Hepatocyte (in vitro differentiated cells): ENCODE data around the gene GPR179. TPM values are rescaled to one million over a fixed set of nuclear protein-coding genes. Genes with fewer than 3 reads are reported as not detected.

ENCODE experiments used
- DNase-seq: peaks from one replicate; pipeline ENCODE4 v3.0.0-alpha.2; 2016; ENCODE audit warnings: low spot score
- H2AFZ ChIP-seq: fragments of 200-600 bp; sonication (generic); 2 replicates; pipeline ENCODE4 v1.6.0; 2016; ENCODE audit warnings: antibody characterized with exemption, mild to moderate bottlenecking
- H3K27ac ChIP-seq: fragments of 200-600 bp; sonication (generic); 2 replicates; pipeline ENCODE4 v1.5.1; 2016; ENCODE audit warnings: mild to moderate bottlenecking
- H3K27me3 ChIP-seq: fragments of 200-600 bp; sonication (generic); 2 replicates; pipeline ENCODE4 v1.6.1; 2016
- H3K36me3 ChIP-seq: fragments of 200-600 bp; sonication (generic); replicated peaks from 2 replicates; pipeline ENCODE4 v1.5.1; 2016; ENCODE audit warnings: low read depth; ENCODE audit not compliant: insufficient read depth
- H3K4me1 ChIP-seq: fragments of 200-600 bp; sonication (generic); 2 replicates; pipeline ENCODE4 v1.5.1; 2016; ENCODE audit warnings: mild to moderate bottlenecking, moderate library complexity; ENCODE audit not compliant: insufficient read depth
- H3K4me2 ChIP-seq: fragments of 200-600 bp; sonication (generic); 2 replicates; pipeline ENCODE4 v1.6.0; 2016
- H3K4me3 ChIP-seq: fragments of 200-600 bp; sonication (generic); 2 replicates; pipeline ENCODE4 v1.5.1; 2016; ENCODE audit warnings: mild to moderate bottlenecking
- H3K79me2 ChIP-seq: fragments of 200-600 bp; sonication (generic); 2 replicates; pipeline ENCODE4 v1.6.0; 2017; ENCODE audit warnings: mild to moderate bottlenecking
- H3K9me2 ChIP-seq: fragments of 200-600 bp; sonication (generic); replicated peaks from 2 replicates; pipeline ENCODE4 v1.6.0; 2017; ENCODE audit warnings: mild to moderate bottlenecking; ENCODE audit not compliant: insufficient read depth
- H3K9me3 ChIP-seq: fragments of 200-600 bp; sonication (generic); 2 replicates; pipeline ENCODE4 v1.5.1; 2016; ENCODE audit warnings: low read depth, mild to moderate bottlenecking
- H4K20me1 ChIP-seq: fragments of 200-600 bp; sonication (generic); 2 replicates; pipeline ENCODE4 v1.6.0; 2016; ENCODE audit warnings: mild to moderate bottlenecking; ENCODE audit not compliant: insufficient read depth, poor library complexity, severe bottlenecking
- EZH2 ChIP-seq: fragments of 200-600 bp; sonication (generic); IDR thresholded peaks from 2 replicates; pipeline ENCODE4 v1.6.1; 2016; ENCODE audit warnings: antibody characterized with exemption, mild to moderate bottlenecking, borderline replicate concordance
- EZH2phosphoT487 ChIP-seq: fragments of 200-600 bp; sonication (generic); IDR thresholded peaks from one replicate; pipeline ENCODE4 v1.6.1; 2018; ENCODE audit warnings: antibody characterized with exemption, mild to moderate bottlenecking, low read depth, moderate library complexity; ENCODE audit not compliant: unreplicated experiment, severe bottlenecking
- WGBS: methylation state at CpG from one replicate; pipeline ENCODE4 v1.1.6; 2016; ENCODE audit warnings: low lambda C conversion rate; ENCODE audit errors: missing lambda C conversion rate; 5-methylcytosine and 5-hydroxymethylcytosine counted together
- polyA plus RNA-seq: library from polyadenylated mRNA; unstranded; fragments of >200 nt; fragmentation: Nextera tagmentation; extraction: Ambion mirVana; gene quantifications from 2 replicates; pipeline ENCODE4 v1.2.1, GENCODE V29; 2016
- total RNA-seq: library from RNA; depleted of rRNA; stranded (reverse); fragments of >200 nt; gene quantifications from 2 replicates; pipeline ENCODE4 v1.2.3, GENCODE V29; 2014
- TF ChIP-seq, protein P1 (sequence below): fragments of 200-600 bp; sonication (generic); IDR thresholded peaks from 2 replicates; pipeline ENCODE4 v1.5.1; 2016; ENCODE audit warnings: antibody characterized with exemption, mild to moderate bottlenecking; ENCODE audit not compliant: poor library complexity

Gene GPR179
- total and polyA plus RNA-seq, 2 experiments from 2014 or later = 0.03 to 0.19 TPM

DNA sequence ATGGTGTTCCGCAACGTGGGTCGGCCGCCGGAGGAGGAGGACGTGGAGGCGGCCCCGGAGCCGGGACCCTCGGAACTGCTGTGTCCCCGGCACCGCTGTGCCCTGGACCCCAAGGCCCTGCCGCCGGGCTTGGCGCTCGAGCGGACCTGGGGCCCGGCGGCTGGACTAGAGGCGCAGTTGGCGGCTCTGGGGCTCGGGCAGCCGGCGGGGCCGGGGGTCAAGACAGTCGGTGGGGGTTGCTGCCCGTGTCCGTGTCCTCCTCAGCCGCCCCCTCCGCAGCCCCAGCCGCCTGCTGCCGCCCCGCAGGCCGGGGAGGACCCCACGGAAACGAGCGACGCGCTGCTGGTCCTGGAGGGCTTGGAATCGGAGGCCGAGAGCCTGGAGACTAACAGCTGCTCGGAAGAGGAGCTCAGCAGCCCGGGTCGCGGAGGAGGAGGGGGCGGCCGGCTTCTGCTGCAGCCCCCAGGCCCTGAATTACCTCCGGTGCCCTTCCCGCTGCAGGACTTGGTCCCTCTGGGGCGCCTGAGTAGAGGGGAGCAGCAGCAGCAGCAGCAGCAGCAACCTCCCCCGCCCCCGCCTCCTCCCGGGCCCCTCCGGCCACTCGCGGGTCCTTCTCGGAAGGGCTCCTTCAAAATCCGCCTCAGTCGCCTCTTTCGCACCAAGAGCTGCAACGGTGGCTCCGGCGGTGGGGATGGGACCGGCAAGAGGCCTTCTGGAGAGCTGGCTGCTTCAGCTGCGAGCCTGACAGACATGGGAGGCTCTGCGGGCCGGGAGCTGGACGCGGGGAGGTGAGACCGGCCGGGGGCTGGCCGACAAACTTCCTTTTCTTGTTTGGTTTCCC is 8.7 kb upstream of the GPR179 start:
- 1% methylated on average over 39 of the region's 72 CpGs for WGBS
- peak; percentile 34 for DNase-seq
- Histone ChIP-seq H3K79me2 (peaks cover 54% of the 10 kb centered on the region), H3K36me3 (no peaks in the 10 kb centered on the region), H3K4me2 (peak overlapping the region; percentile 98), H3K9me3 (no peaks in the 10 kb centered on the region), H4K20me1 (peaks cover 33% of the 10 kb centered on the region), H3K4me3 (peak overlapping the region; percentile 98), H3K27ac (peak overlapping the region; percentile 84), H2AFZ (peak overlapping the region; percentile 77), H3K9me2 (no peaks in the 10 kb centered on the region), H3K4me1 (peaks cover 27% of the 10 kb centered on the region), H3K27me3 (no peaks in the 10 kb centered on the region)
- TF ChIP-seq, protein P1, sequence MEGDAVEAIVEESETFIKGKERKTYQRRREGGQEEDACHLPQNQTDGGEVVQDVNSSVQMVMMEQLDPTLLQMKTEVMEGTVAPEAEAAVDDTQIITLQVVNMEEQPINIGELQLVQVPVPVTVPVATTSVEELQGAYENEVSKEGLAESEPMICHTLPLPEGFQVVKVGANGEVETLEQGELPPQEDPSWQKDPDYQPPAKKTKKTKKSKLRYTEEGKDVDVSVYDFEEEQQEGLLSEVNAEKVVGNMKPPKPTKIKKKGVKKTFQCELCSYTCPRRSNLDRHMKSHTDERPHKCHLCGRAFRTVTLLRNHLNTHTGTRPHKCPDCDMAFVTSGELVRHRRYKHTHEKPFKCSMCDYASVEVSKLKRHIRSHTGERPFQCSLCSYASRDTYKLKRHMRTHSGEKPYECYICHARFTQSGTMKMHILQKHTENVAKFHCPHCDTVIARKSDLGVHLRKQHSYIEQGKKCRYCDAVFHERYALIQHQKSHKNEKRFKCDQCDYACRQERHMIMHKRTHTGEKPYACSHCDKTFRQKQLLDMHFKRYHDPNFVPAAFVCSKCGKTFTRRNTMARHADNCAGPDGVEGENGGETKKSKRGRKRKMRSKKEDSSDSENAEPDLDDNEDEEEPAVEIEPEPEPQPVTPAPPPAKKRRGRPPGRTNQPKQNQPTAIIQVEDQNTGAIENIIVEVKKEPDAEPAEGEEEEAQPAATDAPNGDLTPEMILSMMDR = no peak
- TF ChIP-seq EZH2 (no peak), EZH2phosphoT487 (no peak)

DNA sequence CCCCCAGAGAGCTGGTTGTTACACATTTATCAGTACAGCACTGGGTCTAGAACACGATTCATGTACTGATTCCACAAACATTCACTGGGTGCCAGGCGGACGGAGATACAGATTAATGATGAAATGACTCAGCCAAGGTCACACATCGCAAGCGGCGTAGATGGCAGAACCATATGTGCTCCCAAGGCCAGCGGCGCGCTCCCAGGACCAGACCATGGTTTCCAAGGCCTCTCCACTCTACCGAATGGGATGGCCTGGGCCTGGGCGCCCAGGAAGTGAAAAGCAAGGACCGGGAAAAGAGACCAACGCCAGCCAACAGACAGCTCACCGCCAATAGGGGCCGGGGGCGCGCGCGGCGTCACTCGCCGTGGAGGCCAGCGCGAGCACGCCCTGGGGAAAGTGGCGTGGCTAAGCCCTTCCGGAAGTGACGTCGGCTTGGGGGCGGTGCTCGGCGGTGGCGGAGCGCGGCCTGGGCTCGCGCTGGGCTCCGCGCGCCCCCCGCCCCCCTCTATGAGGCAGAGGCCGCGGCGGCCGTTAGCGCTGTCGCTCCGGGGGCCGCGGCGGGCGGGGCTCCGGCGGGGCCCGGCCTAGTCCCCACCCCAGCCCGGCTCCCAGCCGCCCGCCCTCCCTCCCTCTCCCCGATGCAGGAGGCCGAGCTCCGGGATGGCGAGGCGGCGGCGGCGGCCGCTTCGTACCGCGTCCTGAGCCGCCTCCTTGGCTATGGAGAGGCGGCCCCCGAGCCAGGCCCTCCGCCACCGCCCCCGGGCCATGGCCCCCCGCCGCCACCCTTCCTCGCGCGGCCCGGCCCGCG is 7.9 kb upstream of the GPR179 start, which contains the start of gene SOCS7:
Gene SOCS7, plus strand, starts transcription at position 433 of the 811 bp plus-strand sequence. Its CDS starts 209 bp downstream, at position 642.
- H3K36me3 ChIP-seq = no peaks in the 10 kb centered on the region
- WGBS = 34% methylated on average over 19 of the region's 84 CpGs
- TF ChIP-seq EZH2phosphoT487 (no peak), EZH2 (no peak)
- TF ChIP-seq, protein P1 = no peak
- H3K27ac ChIP-seq = peak within 1 kb of the TSS; percentile 85
- DNase-seq = peak; percentile 96
- no peaks in the 10 kb centered on the region for H3K9me2 ChIP-seq
- H3K4me1 ChIP-seq = peaks cover 20% of the 10 kb centered on the region
- peak within 1 kb of the TSS; percentile 98 for H3K4me3 ChIP-seq
- peak within 1 kb of the TSS; percentile 98 for H3K4me2 ChIP-seq
- H3K9me3 ChIP-seq = no peaks in the 10 kb centered on the region
- peak within 1 kb of the TSS; percentile 79 for H2AFZ ChIP-seq
- H3K79me2 ChIP-seq = peaks cover 45% of the 10 kb centered on the region
- H4K20me1 ChIP-seq = peaks cover 33% of the 10 kb centered on the region
- H3K27me3 ChIP-seq = no peaks in the 10 kb centered on the region

DNA sequence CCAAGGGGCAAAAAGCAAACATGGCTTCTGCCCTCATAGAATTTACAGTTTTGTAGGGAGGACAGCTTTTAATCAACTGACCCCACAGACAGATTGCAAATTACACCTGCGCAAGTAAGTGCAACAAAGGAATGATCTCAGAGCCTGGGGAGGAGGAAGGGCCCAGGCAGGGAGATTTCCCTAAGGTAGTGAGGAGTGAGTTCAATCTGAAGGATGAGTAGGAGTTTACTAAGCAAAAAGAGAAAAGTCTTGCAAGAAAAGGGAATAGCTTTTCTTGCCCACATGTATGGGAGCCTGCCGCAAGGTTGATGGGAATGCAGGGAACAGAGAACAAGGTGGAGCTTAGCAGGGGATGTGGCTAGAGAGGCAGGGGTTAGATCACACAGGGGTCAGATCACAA is 6.3 kb upstream of the GPR179 start:
- Histone ChIP-seq H3K27me3 (no peaks in the 10 kb centered on the region), H3K27ac (no peak overlapping the region), H3K36me3 (no peaks in the 10 kb centered on the region), H3K79me2 (peaks cover 30% of the 10 kb centered on the region), H3K9me3 (no peaks in the 10 kb centered on the region), H2AFZ (no peak overlapping the region), H3K4me2 (no peak overlapping the region), H3K4me3 (no peak overlapping the region), H3K9me2 (no peaks in the 10 kb centered on the region), H3K4me1 (peaks cover 20% of the 10 kb centered on the region), H4K20me1 (peaks cover 26% of the 10 kb centered on the region)
- TF ChIP-seq EZH2phosphoT487 = no peak
- TF ChIP-seq, protein P1 = no peak
- TF ChIP-seq EZH2 = no peak
- 88% methylated on average over 2 of the region's 2 CpGs for WGBS
- DNase-seq = no peak
